Measurements from ENCODE around the gene RBCK1. TPM values are rescaled to one million over a fixed set of nuclear protein-coding genes. Genes with fewer than 3 reads are reported as not detected.
"Not testable (repeated sequence)": the region's sequence is repeated elsewhere in the genome, so short reads cannot be mapped to it uniquely, and the experiment has no call there.

The RBCK1 gene
- polyA plus RNA-seq, 1 donor from 2014 or later = 38.4 TPM

DNA sequence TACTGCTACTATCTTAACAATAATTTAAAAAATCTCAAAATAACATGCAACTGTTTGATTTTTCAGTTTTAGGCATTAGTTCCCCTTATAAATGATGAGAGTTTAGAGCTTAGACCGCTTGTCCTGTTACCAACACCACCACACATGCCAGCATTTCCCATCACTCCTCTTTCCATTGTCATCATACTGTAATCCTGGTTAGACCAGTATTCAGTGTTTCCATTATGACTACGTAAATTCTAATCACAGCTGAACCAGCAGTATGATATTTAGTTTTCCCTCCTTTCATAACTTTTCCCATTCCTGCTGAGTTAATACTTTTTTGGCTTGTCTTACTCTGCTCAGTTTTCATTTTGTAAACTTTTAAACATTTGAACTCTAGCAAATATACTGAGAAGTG is 66.5 kb downstream of the RBCK1 start:
- H3K36me3 ChIP-seq (ENCODE audit: insufficient read depth, low read length) = no peaks in the 10 kb centered on the region
- no peak overlapping the region for H3K4me3 ChIP-seq (ENCODE audit: low read length)
- no peaks in the 10 kb centered on the region for H3K9me3 ChIP-seq (ENCODE audit: low read length)
- no peaks in the 10 kb centered on the region for H3K79me2 ChIP-seq (replicated peaks; ENCODE audit: insufficient read depth, low read length)
- no peaks in the 10 kb centered on the region for H3F3A ChIP-seq (ENCODE audit: insufficient read depth, low read length, poor library complexity, severe bottlenecking)
- H3K9ac ChIP-seq (ENCODE audit: low read length) = no peak overlapping the region
- H4K20me1 ChIP-seq (ENCODE audit: insufficient read depth) = no peaks in the 10 kb centered on the region
- H3K9me2 ChIP-seq (ENCODE audit: insufficient read depth, low read length) = no peaks in the 10 kb centered on the region
- H2AFZ ChIP-seq (ENCODE audit: low read depth, low read length) = no peak overlapping the region
- no peak overlapping the region for H3K4me2 ChIP-seq (ENCODE audit: low read length)
- TF ChIP-seq RAD21 (conservative IDR thresholded peaks at IDR 0.05) (no peak), EZH2 (IDR thresholded peaks at IDR 0.05; ENCODE audit: borderline replicate concordance, insufficient read depth, low read length, poor library complexity, severe bottlenecking) (no peak), POLR2AphosphoS5 (IDR thresholded peaks at IDR 0.05) (no peak), MXI1 (conservative IDR thresholded peaks at IDR 0.05; ENCODE audit: poor library complexity, severe bottlenecking) (no peak), TAF1 (IDR thresholded peaks at IDR 0.05; ENCODE audit: low read depth) (no peak), CTCF (IDR thresholded peaks at IDR 0.05; ENCODE audit: poor library complexity, severe bottlenecking) (no peak), SMC3 (conservative IDR thresholded peaks at IDR 0.05; ENCODE audit: poor library complexity) (no peak), EP300 (conservative IDR thresholded peaks at IDR 0.05; ENCODE audit: poor library complexity, severe bottlenecking) (no peak)
- TF ChIP-seq, protein P1, sequence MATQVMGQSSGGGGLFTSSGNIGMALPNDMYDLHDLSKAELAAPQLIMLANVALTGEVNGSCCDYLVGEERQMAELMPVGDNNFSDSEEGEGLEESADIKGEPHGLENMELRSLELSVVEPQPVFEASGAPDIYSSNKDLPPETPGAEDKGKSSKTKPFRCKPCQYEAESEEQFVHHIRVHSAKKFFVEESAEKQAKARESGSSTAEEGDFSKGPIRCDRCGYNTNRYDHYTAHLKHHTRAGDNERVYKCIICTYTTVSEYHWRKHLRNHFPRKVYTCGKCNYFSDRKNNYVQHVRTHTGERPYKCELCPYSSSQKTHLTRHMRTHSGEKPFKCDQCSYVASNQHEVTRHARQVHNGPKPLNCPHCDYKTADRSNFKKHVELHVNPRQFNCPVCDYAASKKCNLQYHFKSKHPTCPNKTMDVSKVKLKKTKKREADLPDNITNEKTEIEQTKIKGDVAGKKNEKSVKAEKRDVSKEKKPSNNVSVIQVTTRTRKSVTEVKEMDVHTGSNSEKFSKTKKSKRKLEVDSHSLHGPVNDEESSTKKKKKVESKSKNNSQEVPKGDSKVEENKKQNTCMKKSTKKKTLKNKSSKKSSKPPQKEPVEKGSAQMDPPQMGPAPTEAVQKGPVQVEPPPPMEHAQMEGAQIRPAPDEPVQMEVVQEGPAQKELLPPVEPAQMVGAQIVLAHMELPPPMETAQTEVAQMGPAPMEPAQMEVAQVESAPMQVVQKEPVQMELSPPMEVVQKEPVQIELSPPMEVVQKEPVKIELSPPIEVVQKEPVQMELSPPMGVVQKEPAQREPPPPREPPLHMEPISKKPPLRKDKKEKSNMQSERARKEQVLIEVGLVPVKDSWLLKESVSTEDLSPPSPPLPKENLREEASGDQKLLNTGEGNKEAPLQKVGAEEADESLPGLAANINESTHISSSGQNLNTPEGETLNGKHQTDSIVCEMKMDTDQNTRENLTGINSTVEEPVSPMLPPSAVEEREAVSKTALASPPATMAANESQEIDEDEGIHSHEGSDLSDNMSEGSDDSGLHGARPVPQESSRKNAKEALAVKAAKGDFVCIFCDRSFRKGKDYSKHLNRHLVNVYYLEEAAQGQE (IDR thresholded peaks at IDR 0.05; ENCODE audit: borderline replicate concordance) = no peak
- no peaks in the 10 kb centered on the region for H3K27me3 ChIP-seq (ENCODE audit: insufficient read depth, low read depth, low read length)
- no peak overlapping the region for H3K27ac ChIP-seq (ENCODE audit: low read length)

- Histone ChIP-seq H3K9ac (ENCODE audit: low read length) (no peak overlapping the region), H3K36me3 (ENCODE audit: insufficient read depth, low read length) (peaks cover 7% of the 10 kb centered on the region), H3K9me2 (ENCODE audit: insufficient read depth, low read length) (no peaks in the 10 kb centered on the region), H3F3A (ENCODE audit: insufficient read depth, low read length, poor library complexity, severe bottlenecking) (no peaks in the 10 kb centered on the region), H2AFZ (ENCODE audit: low read depth, low read length) (no peak overlapping the region), H3K27ac (ENCODE audit: low read length) (no peak overlapping the region), H3K79me2 (replicated peaks; ENCODE audit: insufficient read depth, low read length) (no peaks in the 10 kb centered on the region), H4K20me1 (ENCODE audit: insufficient read depth) (no peaks in the 10 kb centered on the region), H3K4me3 (ENCODE audit: low read length) (no peak overlapping the region), H3K27me3 (ENCODE audit: insufficient read depth, low read depth, low read length) (no peaks in the 10 kb centered on the region), H3K4me2 (ENCODE audit: low read length) (no peak overlapping the region), H3K9me3 (ENCODE audit: low read length) (no peaks in the 10 kb centered on the region)
- TF ChIP-seq MXI1 (conservative IDR thresholded peaks at IDR 0.05; ENCODE audit: poor library complexity, severe bottlenecking) (no peak), EP300 (conservative IDR thresholded peaks at IDR 0.05; ENCODE audit: poor library complexity, severe bottlenecking) (no peak)
- TF ChIP-seq, protein P1 (IDR thresholded peaks at IDR 0.05; ENCODE audit: borderline replicate concordance) = no peak
These were observed 67.6 kb downstream of the RBCK1 start for GRCh38 chr20:475463-476357.

DNA sequence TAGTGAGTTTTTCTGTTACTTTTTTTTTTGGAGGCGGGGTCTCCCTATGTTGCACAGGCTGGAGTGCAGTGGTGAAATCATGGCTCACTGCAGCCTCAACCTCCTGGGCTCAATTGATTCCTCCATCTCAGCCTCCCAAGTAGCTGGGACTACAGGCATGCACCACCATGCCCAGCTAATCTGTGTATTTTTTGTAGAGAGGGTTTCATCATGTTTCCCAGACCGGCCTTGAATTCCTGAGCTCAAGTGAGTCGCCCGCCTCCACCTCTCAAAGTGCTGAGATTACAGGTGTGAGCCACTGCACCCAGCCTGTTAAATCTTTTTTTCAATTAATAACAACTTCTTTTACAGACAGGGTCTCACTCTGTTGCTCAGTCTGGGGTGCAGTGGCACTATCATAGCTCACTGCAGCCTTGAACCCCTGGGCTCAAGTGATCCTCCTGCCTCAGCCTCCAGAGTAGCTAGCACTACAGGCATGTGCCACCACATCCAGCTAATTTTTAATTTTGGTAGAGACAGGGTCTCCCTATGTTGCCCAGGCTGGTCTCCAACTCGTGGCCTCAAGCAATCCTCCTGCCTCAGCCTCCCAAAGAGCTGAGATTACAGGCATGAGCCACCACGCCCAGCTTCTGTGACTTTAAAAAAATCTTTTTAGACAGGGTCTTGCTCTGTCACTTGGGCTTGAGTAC is 68.6 kb downstream of the RBCK1 start:
- not testable (repeated sequence) for H4K20me1 ChIP-seq (ENCODE audit: insufficient read depth); H3K79me2 ChIP-seq (replicated peaks; ENCODE audit: insufficient read depth, low read length)

More for the DNA sequence above, 68.6 kb downstream of the RBCK1 start:
- H3K9ac ChIP-seq (ENCODE audit: low read length); H3K9me2 ChIP-seq (ENCODE audit: insufficient read depth, low read length); H3K27ac ChIP-seq (ENCODE audit: low read length); H3K9me3 ChIP-seq (ENCODE audit: low read length); H3K36me3 ChIP-seq (ENCODE audit: insufficient read depth, low read length); H2AFZ ChIP-seq (ENCODE audit: low read depth, low read length); H3K27me3 ChIP-seq (ENCODE audit: insufficient read depth, low read depth, low read length); H3K4me3 ChIP-seq (ENCODE audit: low read length); H3F3A ChIP-seq (ENCODE audit: insufficient read depth, low read length, poor library complexity, severe bottlenecking); H3K4me2 ChIP-seq (ENCODE audit: low read length): not testable (repeated sequence)

Data from neural cell (in vitro differentiated cells).